ENCODE measurements around the gene KLK14.

Gene KLK14

DNA sequence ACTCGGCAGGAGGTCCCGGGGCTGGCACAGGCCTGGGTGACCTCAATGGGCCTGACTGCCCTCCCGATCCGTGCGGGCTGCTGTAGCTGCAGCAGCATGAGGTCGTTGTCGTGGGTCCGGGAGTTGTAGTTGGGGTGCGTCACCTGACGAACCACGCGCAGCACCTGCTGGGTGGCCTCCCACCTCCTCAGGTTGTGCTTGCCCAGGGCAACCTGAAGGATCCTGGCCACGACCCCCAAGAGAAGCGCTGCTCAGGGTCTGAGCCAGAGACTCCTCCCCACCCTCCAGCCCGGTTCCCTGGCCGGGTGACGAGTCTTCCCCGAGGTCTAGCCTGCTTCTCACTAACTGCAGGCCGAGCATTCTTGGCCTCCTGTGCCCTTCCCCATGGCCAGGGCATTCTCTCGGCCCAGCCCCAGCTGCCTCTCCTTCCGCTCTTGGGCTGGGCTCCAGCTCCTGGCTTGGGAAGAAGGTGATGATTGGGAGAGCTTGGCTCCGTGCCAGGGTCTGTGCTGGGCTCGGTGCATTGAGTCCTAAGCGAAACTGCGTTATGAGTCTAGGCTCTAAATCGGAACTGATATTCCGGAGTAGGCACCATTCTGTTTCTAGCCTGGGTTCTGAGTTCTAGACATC, 3.1 kb downstream of the KLK14 start:
- no peak overlapping the region for H3K4me3 ChIP-seq (ENCODE audit: low read depth, low read length)
- TF ChIP-seq, protein P1, sequence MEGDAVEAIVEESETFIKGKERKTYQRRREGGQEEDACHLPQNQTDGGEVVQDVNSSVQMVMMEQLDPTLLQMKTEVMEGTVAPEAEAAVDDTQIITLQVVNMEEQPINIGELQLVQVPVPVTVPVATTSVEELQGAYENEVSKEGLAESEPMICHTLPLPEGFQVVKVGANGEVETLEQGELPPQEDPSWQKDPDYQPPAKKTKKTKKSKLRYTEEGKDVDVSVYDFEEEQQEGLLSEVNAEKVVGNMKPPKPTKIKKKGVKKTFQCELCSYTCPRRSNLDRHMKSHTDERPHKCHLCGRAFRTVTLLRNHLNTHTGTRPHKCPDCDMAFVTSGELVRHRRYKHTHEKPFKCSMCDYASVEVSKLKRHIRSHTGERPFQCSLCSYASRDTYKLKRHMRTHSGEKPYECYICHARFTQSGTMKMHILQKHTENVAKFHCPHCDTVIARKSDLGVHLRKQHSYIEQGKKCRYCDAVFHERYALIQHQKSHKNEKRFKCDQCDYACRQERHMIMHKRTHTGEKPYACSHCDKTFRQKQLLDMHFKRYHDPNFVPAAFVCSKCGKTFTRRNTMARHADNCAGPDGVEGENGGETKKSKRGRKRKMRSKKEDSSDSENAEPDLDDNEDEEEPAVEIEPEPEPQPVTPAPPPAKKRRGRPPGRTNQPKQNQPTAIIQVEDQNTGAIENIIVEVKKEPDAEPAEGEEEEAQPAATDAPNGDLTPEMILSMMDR (IDR thresholded peaks at IDR 0.05; ENCODE audit: borderline replicate concordance, insufficient read depth, low read depth, low read length), result no peak

DNA sequence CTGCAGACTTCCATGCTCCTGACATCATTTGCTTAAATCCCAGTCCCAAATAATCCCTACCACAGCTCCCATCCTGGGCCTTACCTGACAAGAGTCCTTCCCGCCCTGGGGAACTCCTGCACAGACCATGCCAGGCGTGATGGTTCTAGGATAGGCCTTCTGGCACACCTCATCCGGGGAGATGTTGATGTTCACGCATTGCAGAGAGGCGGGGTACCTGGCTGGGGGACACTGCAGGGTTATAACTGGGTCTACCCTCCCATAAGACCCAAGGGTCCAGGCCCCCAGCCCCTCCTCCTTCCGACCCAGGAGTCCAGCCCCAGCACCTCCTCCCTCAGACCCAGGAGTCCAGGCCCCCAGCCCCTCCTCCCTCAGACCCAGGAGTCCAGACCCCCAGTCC, 4.0 kb downstream of the KLK14 start:
- TF ChIP-seq, protein P1 (IDR thresholded peaks at IDR 0.05; ENCODE audit: borderline replicate concordance, insufficient read depth, low read depth, low read length), result no peak
- H3K4me3 ChIP-seq (ENCODE audit: low read depth, low read length), result no peak overlapping the region

DNA sequence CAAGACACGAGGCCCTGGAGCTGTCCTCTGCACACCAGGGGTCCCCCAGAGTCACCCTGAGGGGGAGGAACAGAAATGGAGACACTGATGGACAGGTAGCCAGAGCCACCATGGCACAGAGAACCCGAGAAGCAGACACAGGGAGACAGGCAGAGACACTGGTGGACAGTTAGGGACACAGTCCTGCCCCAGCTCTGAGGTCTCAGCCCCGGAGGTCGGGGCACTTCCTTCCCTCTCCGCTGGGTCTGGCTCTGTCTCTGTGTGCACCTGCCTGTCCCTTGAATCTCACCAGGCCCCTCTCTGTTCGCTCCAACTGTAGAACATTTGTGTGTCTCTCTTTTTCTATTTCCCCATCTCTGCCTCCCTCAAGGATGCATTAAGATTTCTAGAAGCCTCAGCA, 4.6 kb downstream of the KLK14 start:
- TF ChIP-seq, protein P1 (IDR thresholded peaks at IDR 0.05; ENCODE audit: borderline replicate concordance, insufficient read depth, low read depth, low read length), result no peak
- H3K4me3 ChIP-seq (ENCODE audit: low read depth, low read length), result no peak overlapping the region

DNA sequence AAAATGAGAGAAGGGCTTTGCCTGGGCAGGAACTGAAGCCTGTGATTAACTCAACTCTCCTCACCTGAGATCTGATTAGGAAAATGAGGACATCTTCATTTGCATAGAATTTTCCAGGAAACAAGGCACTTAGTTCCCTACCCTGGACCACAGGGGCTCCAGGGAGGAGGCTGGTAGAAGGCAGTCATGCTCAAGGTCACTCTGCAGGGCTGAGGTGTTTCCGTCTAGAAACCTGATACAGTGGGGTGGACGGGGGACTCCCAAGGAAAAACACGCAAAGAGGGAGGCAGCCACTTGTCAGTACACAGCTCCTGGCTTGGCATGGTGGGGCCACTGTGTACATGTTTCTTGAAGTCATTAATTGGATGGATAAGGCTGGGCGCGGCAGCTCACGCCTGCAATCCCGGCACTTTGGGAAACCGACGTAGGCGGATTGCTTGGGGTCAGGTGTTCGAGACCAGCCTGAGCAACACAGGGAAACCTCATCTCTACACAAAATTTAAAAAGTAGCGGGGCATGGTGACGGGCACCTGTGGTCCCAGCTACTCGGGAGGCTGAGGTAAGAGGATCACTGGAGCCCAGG, 6.0 kb downstream of the KLK14 start:
- TF ChIP-seq, protein P1 (IDR thresholded peaks at IDR 0.05; ENCODE audit: borderline replicate concordance, insufficient read depth, low read depth, low read length), result no peak
- no peak overlapping the region for H3K4me3 ChIP-seq (ENCODE audit: low read depth, low read length)

DNA sequence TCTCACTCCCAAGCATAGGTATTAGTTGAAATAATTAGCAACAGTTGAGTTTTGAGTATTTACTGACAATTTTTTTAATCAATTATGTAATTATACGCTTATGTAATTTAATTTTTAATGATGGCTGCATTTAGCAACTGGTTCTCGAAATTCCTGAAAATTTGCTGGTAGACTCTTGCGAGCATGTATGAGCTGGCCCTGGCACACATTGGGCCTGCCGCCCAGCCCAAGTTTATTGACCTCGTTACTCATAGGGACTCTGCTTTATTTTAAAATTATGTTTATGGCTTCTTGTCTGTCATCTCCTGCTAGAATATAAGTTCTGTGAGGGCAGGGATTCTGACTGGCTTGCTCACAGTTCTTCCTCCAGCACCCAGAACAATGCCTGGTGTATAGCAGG, 6.7 kb downstream of the KLK14 start:
- TF ChIP-seq, protein P1 (IDR thresholded peaks at IDR 0.05; ENCODE audit: borderline replicate concordance, insufficient read depth, low read depth, low read length), result no peak
- no peak overlapping the region for H3K4me3 ChIP-seq (ENCODE audit: low read depth, low read length)

DNA sequence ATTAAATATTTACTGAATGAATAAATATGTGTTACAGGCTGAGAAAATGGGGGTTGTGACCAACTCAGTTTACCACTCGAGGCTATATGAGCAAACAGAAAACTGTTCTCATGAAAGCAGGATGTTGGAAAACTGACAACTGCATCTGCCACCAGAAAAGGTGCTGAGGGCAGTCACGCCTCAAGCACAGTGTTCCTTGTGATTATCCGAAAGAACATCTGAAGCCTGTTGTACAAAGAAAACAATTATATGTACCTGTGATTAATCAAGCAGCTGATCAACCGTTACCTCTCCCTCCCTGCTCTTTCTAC, 11.6 kb downstream of the KLK14 start:
- no peak overlapping the region for H3K4me3 ChIP-seq (ENCODE audit: low read depth, low read length)
- TF ChIP-seq, protein P1 (IDR thresholded peaks at IDR 0.05; ENCODE audit: borderline replicate concordance, insufficient read depth, low read depth, low read length), result no peak

DNA sequence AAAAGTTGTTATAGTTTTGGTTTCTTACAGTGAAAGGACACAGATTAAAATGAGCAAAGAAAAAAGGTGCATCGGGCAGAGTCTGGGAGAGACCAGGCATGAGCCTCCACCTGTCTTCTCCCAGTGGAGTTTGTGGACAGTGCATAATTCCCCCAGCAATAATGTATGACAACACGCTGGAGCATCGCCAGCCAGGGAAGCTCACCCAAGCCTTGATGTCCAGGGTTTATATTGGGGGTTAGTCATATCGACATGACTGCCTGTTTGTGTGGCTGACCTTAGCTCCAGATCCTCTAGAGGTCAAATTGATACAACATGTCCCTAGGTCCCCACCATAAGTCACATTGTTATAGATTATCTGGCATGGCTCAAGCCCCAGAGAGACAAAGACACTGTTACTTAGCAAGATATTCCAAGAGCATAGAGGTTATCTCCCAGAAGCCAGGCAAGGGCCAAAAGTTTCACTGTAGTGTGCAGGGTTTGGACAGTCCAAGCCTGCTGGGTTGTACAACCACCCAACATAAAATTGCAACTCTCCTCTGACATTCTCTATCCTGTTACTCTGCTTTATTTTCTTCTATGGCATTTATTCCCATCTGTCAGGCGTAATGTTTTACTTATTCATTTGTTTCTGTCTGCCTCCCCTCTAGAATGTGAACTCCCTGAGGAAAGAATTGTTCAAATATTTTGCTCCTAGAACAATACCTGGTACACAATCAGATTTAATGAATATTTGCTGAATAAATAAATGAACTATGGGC, 12.2 kb downstream of the KLK14 start:
- TF ChIP-seq, protein P1 (IDR thresholded peaks at IDR 0.05; ENCODE audit: borderline replicate concordance, insufficient read depth, low read depth, low read length), result no peak

More for the DNA sequence above, 12.2 kb downstream of the KLK14 start:
- H3K4me3 ChIP-seq (ENCODE audit: low read depth, low read length), result no peak overlapping the region

Data from GM12875 (cell line).